Ishikawa (cell line): ENCODE measurements around the gene UHRF1.

Experiments used
- CEBPB ChIP-seq: IDR thresholded peaks from 2 replicates; pipeline ENCODE4 v1.6.1; 2012
- CREB1 ChIP-seq: IDR thresholded peaks from 2 replicates; pipeline ENCODE4 v1.6.1; 2012; ENCODE audit warnings: low read depth
- EGR1 ChIP-seq: IDR thresholded peaks from 2 replicates; pipeline ENCODE4 v1.6.1; 2012
- EP300 ChIP-seq: IDR thresholded peaks from 2 replicates; pipeline ENCODE4 v1.6.1; 2012; ENCODE audit warnings: borderline replicate concordance
- RAD21 ChIP-seq: IDR thresholded peaks from 2 replicates; pipeline ENCODE4 v1.6.1; 2012; ENCODE audit warnings: low read depth
- REST ChIP-seq: IDR thresholded peaks from 2 replicates; pipeline ENCODE4 v1.6.1; 2012; ENCODE audit warnings: low read depth, mild to moderate bottlenecking
- TAF1 ChIP-seq: IDR thresholded peaks from 2 replicates; pipeline ENCODE4 v1.6.1; 2012; ENCODE audit warnings: low read depth, mild to moderate bottlenecking
- TEAD4 ChIP-seq: IDR thresholded peaks from 2 replicates; pipeline ENCODE4 v1.6.1; 2012
- USF1 ChIP-seq: IDR thresholded peaks from 2 replicates; pipeline ENCODE4 v1.6.1; 2012
- ZBTB7A ChIP-seq: IDR thresholded peaks from 2 replicates; pipeline ENCODE4 v1.6.1; 2012; ENCODE audit warnings: low read depth

GRCh38 chr19:4923276-4923747 lies 14.0 kb downstream of the UHRF1 start:
- TF ChIP-seq ZBTB7A (no peak), EGR1 (no peak), USF1 (no peak), EP300 (no peak), CREB1 (no peak), TAF1 (no peak), RAD21 (no peak), CEBPB (no peak), TEAD4 (no peak), REST (no peak)
